Measurements from ENCODE around the gene TXNDC5.

TXNDC5 gene

DNA sequence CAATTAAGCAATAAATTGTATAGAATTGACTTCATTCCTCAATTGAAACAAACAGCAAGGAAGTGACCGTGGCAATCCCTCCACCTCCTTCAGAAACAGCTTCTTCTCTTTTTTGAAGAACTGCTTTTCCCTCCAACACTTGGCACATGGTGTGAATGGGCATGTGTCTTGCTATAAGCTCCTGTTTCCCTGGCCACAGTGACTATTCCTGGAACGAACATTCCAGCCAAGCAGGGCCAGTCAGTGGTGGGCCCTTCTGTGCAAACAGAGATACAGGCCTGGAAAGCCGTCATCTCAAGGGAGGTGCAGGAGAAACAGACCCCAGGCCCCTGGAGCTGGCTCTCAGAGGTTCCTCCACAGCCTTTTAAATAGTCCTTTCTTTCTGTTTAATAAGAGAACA is 6.9 kb downstream of the TXNDC5 start:
- Histone ChIP-seq H3K9me3 (ENCODE audit: control extremely low read depth in 1 of 5, control insufficient read depth in 4 of 5, insufficient read depth in 2 of 5, low read depth in 1 of 5, low read length in 4 of 5) (no peaks in the 10 kb centered on the region), H3K4me3 (ENCODE audit: control insufficient read depth in 1 of 7, extremely low read depth in 1 of 7, insufficient read depth in 4 of 7, low read depth in 2 of 7, low read length in 6 of 7) (no peak overlapping the region), H3K27me3 (replicated peaks in 2 of 5; ENCODE audit: control insufficient read depth in 4 of 5, insufficient read depth in 5 of 5, low read length in 4 of 5) (no peaks in the 10 kb centered on the region), H3K36me3 (ENCODE audit: control insufficient read depth in 4 of 4, insufficient read depth in 4 of 4, low read length in 3 of 4) (peaks cover 13 to 62% (median 49%) of the 10 kb centered on the region in 4 experiments), H3K4me1 (ENCODE audit: control extremely low read depth in 1 of 4, control insufficient read depth in 4 of 4, insufficient read depth in 4 of 4, low read length in 3 of 4) (peaks cover 0 to 6% (median 2%) of the 10 kb centered on the region in 4 experiments), H3K27ac (ENCODE audit: insufficient read depth in 1 of 2, low read depth in 1 of 2, low read length in 2 of 2, poor library complexity in 1 of 2, severe bottlenecking in 2 of 2) (no peak overlapping the region)
- DNase-seq, result no peak
- ChIA-PET CTCF (interaction anchor here (0.8 to 2.3 kb wide), 4 partner anchors 8 to 181 kb away, joined by 3 to 13 read pairs (median 6); no protein-coding TSS in a partner anchor), POLR2A (no interaction called here)
- 100% methylated on average over 2 of the region's 3 CpGs for WGBS (ENCODE audit: insufficient coverage)

GRCh38 chr6:7902867-7903266 is 7.7 kb downstream of the TXNDC5 start:
- H3K27ac ChIP-seq (ENCODE audit: insufficient read depth in 1 of 2, low read depth in 1 of 2, low read length in 2 of 2, poor library complexity in 1 of 2, severe bottlenecking in 2 of 2), result no peak overlapping the region
- H3K4me3 ChIP-seq (ENCODE audit: control insufficient read depth in 1 of 7, extremely low read depth in 1 of 7, insufficient read depth in 4 of 7, low read depth in 2 of 7, low read length in 6 of 7), result no peak overlapping the region
- CTCF ChIA-PET, result interaction anchor here (0.8 to 2.0 kb wide), 4 partner anchors 15 to 256 kb away, joined by 3 to 8 read pairs (median 4); no protein-coding TSS in a partner anchor
- POLR2A ChIA-PET, result no interaction called here
- no peaks in the 10 kb centered on the region for H3K9me3 ChIP-seq (ENCODE audit: control extremely low read depth in 1 of 5, control insufficient read depth in 4 of 5, insufficient read depth in 2 of 5, low read depth in 1 of 5, low read length in 4 of 5)
- H3K36me3 ChIP-seq (ENCODE audit: control insufficient read depth in 4 of 4, insufficient read depth in 4 of 4, low read length in 3 of 4), result peaks cover 13 to 68% (median 56%) of the 10 kb centered on the region in 4 experiments
- WGBS (ENCODE audit: insufficient coverage), result no CpG with 5 or more reads among the region's 1 CpG
- H3K4me1 ChIP-seq (ENCODE audit: control extremely low read depth in 1 of 4, control insufficient read depth in 4 of 4, insufficient read depth in 4 of 4, low read length in 3 of 4), result peaks cover 0 to 2% (median 0%) of the 10 kb centered on the region in 4 experiments
- DNase-seq, result no peak
- H3K27me3 ChIP-seq (replicated peaks in 2 of 5; ENCODE audit: control insufficient read depth in 4 of 5, insufficient read depth in 5 of 5, low read length in 4 of 5), result no peaks in the 10 kb centered on the region

DNA sequence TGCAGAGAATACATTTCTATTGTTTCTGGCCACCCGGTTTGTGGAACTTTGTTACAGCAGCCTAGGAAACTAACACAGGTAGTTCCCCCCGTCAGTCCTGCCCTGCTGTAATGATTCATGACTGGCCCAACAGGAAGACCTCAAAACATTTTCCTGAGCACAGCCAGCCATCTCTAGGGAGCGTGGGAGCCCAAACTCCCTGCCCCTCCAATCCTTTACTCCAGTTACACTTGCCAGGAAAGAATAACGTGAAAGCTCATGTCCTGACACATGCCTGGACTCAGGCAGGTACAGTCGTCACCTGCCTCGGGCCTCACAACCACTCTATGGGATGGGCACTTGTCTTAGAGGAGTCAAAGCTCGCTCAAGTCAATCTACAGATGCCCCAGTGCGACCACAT is 8.4 kb downstream of the TXNDC5 start:
- H3K36me3 ChIP-seq (ENCODE audit: control insufficient read depth in 4 of 4, insufficient read depth in 4 of 4, low read length in 3 of 4), result peaks cover 13 to 74% (median 61%) of the 10 kb centered on the region in 4 experiments
- no peak overlapping the region for H3K27ac ChIP-seq (ENCODE audit: insufficient read depth in 1 of 2, low read depth in 1 of 2, low read length in 2 of 2, poor library complexity in 1 of 2, severe bottlenecking in 2 of 2)

DNA sequence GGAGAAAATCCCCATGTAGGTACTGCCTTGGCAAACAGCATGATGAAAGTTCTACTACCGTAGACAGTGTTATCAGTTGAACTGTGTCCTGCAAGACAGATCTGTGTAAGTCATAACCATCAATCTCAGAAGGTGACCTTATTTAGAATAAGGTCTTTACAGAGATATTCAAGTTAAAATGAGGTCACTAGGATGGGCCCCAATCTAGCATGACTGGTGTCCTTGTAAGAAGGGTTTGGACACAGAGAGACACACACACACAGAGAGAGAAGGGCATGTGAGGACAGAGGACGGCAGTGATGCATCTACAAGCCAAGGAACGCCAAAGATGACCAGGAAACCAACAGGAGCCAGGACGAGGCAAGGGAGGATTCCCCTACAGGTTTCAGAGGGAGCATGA is 8.8 kb downstream of the TXNDC5 start:
- H3K4me1 ChIP-seq (ENCODE audit: control extremely low read depth in 1 of 4, control insufficient read depth in 4 of 4, insufficient read depth in 4 of 4, low read length in 3 of 4), result no peaks in the 10 kb centered on the region
- CTCF ChIA-PET, result interaction anchor here (1.0 kb wide), 1 partner anchor 255 kb away, joined by 3 read pairs; no protein-coding TSS in a partner anchor
- 88% methylated on average over 4 of the region's 4 CpGs for WGBS (ENCODE audit: insufficient coverage)

More for the DNA sequence above, 8.4 kb downstream of the TXNDC5 start:
- Histone ChIP-seq H3K4me3 (ENCODE audit: control insufficient read depth in 1 of 7, extremely low read depth in 1 of 7, insufficient read depth in 4 of 7, low read depth in 2 of 7, low read length in 6 of 7) (no peak overlapping the region), H3K27me3 (replicated peaks in 2 of 5; ENCODE audit: control insufficient read depth in 4 of 5, insufficient read depth in 5 of 5, low read length in 4 of 5) (no peaks in the 10 kb centered on the region), H3K4me1 (ENCODE audit: control extremely low read depth in 1 of 4, control insufficient read depth in 4 of 4, insufficient read depth in 4 of 4, low read length in 3 of 4) (no peaks in the 10 kb centered on the region), H3K9me3 (ENCODE audit: control extremely low read depth in 1 of 5, control insufficient read depth in 4 of 5, insufficient read depth in 2 of 5, low read depth in 1 of 5, low read length in 4 of 5) (no peaks in the 10 kb centered on the region)
- DNase-seq, result no peak
- 93% methylated on average over 6 of the region's 8 CpGs for WGBS (ENCODE audit: insufficient coverage)
- CTCF ChIA-PET, result interaction anchor here (0.8 to 2.0 kb wide), 3 partner anchors 16 to 255 kb away, joined by 3 to 8 read pairs (median 3); no protein-coding TSS in a partner anchor
- POLR2A ChIA-PET, result no interaction called here

GRCh38 chr6:7901056-7901455 is 9.5 kb downstream of the TXNDC5 start:
- Histone ChIP-seq H3K36me3 (ENCODE audit: control insufficient read depth in 4 of 4, insufficient read depth in 4 of 4, low read length in 3 of 4) (peaks cover 13 to 81% (median 68%) of the 10 kb centered on the region in 4 experiments), H3K27me3 (replicated peaks in 2 of 5; ENCODE audit: control insufficient read depth in 4 of 5, insufficient read depth in 5 of 5, low read length in 4 of 5) (no peaks in the 10 kb centered on the region), H3K4me3 (ENCODE audit: control insufficient read depth in 1 of 7, extremely low read depth in 1 of 7, insufficient read depth in 4 of 7, low read depth in 2 of 7, low read length in 6 of 7) (no peak overlapping the region), H3K4me1 (ENCODE audit: control extremely low read depth in 1 of 4, control insufficient read depth in 4 of 4, insufficient read depth in 4 of 4, low read length in 3 of 4) (no peaks in the 10 kb centered on the region), H3K27ac (ENCODE audit: insufficient read depth in 1 of 2, low read depth in 1 of 2, low read length in 2 of 2, poor library complexity in 1 of 2, severe bottlenecking in 2 of 2) (no peak overlapping the region), H3K9me3 (ENCODE audit: control extremely low read depth in 1 of 5, control insufficient read depth in 4 of 5, insufficient read depth in 2 of 5, low read depth in 1 of 5, low read length in 4 of 5) (no peaks in the 10 kb centered on the region)
- ChIA-PET CTCF (interaction anchor here (0.7 to 3.4 kb wide), 2 partner anchors 92 to 158 kb away, joined by 3 to 21 read pairs; no protein-coding TSS in a partner anchor), POLR2A (no interaction called here)
- no peak for DNase-seq
- WGBS (ENCODE audit: insufficient coverage), result 99% methylated on average over 8 of the region's 9 CpGs

More for the DNA sequence above, 8.8 kb downstream of the TXNDC5 start:
- no peak overlapping the region for H3K27ac ChIP-seq (ENCODE audit: insufficient read depth in 1 of 2, low read depth in 1 of 2, low read length in 2 of 2, poor library complexity in 1 of 2, severe bottlenecking in 2 of 2)
- no peaks in the 10 kb centered on the region for H3K27me3 ChIP-seq (replicated peaks in 2 of 5; ENCODE audit: control insufficient read depth in 4 of 5, insufficient read depth in 5 of 5, low read length in 4 of 5)
- POLR2A ChIA-PET, result no interaction called here
- no peak overlapping the region for H3K4me3 ChIP-seq (ENCODE audit: control insufficient read depth in 1 of 7, extremely low read depth in 1 of 7, insufficient read depth in 4 of 7, low read depth in 2 of 7, low read length in 6 of 7)
- peaks cover 13 to 74% (median 61%) of the 10 kb centered on the region in 4 experiments for H3K36me3 ChIP-seq (ENCODE audit: control insufficient read depth in 4 of 4, insufficient read depth in 4 of 4, low read length in 3 of 4)
- H3K9me3 ChIP-seq (ENCODE audit: control extremely low read depth in 1 of 5, control insufficient read depth in 4 of 5, insufficient read depth in 2 of 5, low read depth in 1 of 5, low read length in 4 of 5), result no peaks in the 10 kb centered on the region
- no peak for DNase-seq

DNA sequence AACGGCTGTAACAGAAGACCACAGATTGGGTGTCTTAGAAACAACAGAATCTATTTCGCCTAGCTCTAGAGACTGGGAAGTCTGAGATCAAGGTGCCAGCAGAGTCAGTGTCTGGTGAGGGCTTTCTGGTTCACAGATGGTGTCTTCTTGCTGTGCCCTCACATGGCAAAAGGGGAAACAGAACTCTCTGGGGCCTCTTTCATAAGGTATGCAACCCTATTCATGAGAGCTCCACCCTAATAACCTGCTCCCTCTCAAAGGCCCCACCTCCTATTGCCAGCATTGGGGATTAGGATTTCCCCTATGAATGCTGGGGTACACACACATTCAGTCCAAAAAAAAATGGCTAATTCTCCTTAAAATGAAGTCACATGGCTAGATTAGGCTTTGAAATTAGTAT is 10.0 kb downstream of the TXNDC5 start:
- ChIA-PET POLR2A (no interaction called here), CTCF (interaction anchor here (0.7 to 3.4 kb wide), 4 partner anchors 76 to 158 kb away, joined by 3 to 21 read pairs (median 4); no protein-coding TSS in a partner anchor)
- DNase-seq, result peak in 1 of 3 donors; percentile 13
- Histone ChIP-seq H3K4me3 (ENCODE audit: control insufficient read depth in 1 of 7, extremely low read depth in 1 of 7, insufficient read depth in 4 of 7, low read depth in 2 of 7, low read length in 6 of 7) (no peak overlapping the region), H3K4me1 (ENCODE audit: control extremely low read depth in 1 of 4, control insufficient read depth in 4 of 4, insufficient read depth in 4 of 4, low read length in 3 of 4) (no peaks in the 10 kb centered on the region), H3K27ac (ENCODE audit: insufficient read depth in 1 of 2, low read depth in 1 of 2, low read length in 2 of 2, poor library complexity in 1 of 2, severe bottlenecking in 2 of 2) (no peak overlapping the region), H3K36me3 (ENCODE audit: control insufficient read depth in 4 of 4, insufficient read depth in 4 of 4, low read length in 3 of 4) (peaks cover 13 to 86% (median 72%) of the 10 kb centered on the region in 4 experiments), H3K9me3 (ENCODE audit: control extremely low read depth in 1 of 5, control insufficient read depth in 4 of 5, insufficient read depth in 2 of 5, low read depth in 1 of 5, low read length in 4 of 5) (no peaks in the 10 kb centered on the region), H3K27me3 (replicated peaks in 2 of 5; ENCODE audit: control insufficient read depth in 4 of 5, insufficient read depth in 5 of 5, low read length in 4 of 5) (no peaks in the 10 kb centered on the region)
- 94% methylated on average over 2 of the region's 2 CpGs for WGBS (ENCODE audit: insufficient coverage)

DNA sequence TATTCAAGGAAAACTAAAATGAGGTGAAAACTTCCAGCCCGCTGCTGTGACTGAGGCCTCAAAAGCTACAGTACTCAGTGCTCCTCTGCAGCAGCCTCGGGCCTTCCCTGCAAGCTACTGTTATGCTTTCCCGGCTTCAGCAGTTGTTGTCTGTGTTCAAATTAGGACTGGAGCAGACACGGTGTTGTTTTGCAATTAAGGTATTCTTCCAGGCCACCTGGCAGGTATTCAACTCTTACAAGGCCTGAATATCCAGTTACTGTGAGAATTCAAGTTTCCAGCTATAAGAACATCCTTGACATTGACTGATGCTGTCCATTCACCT is 10.7 kb downstream of the TXNDC5 start:
- H3K27ac ChIP-seq (ENCODE audit: insufficient read depth in 1 of 2, low read depth in 1 of 2, low read length in 2 of 2, poor library complexity in 1 of 2, severe bottlenecking in 2 of 2), result no peak overlapping the region
- no peaks in the 10 kb centered on the region for H3K9me3 ChIP-seq (ENCODE audit: control extremely low read depth in 1 of 5, control insufficient read depth in 4 of 5, insufficient read depth in 2 of 5, low read depth in 1 of 5, low read length in 4 of 5)
- H3K27me3 ChIP-seq (replicated peaks in 2 of 5; ENCODE audit: control insufficient read depth in 4 of 5, insufficient read depth in 5 of 5, low read length in 4 of 5), result no peaks in the 10 kb centered on the region
- ChIA-PET CTCF (interaction anchor here (0.7 to 3.4 kb wide), 12 partner anchors 9 to 177 kb away, joined by 3 to 21 read pairs (median 4); no protein-coding TSS in a partner anchor), POLR2A (no interaction called here)
- no peaks in the 10 kb centered on the region for H3K4me1 ChIP-seq (ENCODE audit: control extremely low read depth in 1 of 4, control insufficient read depth in 4 of 4, insufficient read depth in 4 of 4, low read length in 3 of 4)
- no peak for DNase-seq
- no peak overlapping the region for H3K4me3 ChIP-seq (ENCODE audit: control insufficient read depth in 1 of 7, extremely low read depth in 1 of 7, insufficient read depth in 4 of 7, low read depth in 2 of 7, low read length in 6 of 7)
- H3K36me3 ChIP-seq (ENCODE audit: control insufficient read depth in 4 of 4, insufficient read depth in 4 of 4, low read length in 3 of 4), result peaks cover 13 to 92% (median 78%) of the 10 kb centered on the region in 4 experiments
- WGBS (ENCODE audit: insufficient coverage), result 92% methylated on average over 3 of the region's 4 CpGs

All from common myeloid progenitor, CD34-positive (primary cell).